ENCODE data around the gene CDH4. TPM values are rescaled to one million over a fixed set of nuclear protein-coding genes. Genes with fewer than 3 reads are reported as not detected.

Gene CDH4
- total and polyA plus RNA-seq, 11 donors, result 0.04 to 0.54 (median 0.08) TPM; not detected in 1

DNA sequence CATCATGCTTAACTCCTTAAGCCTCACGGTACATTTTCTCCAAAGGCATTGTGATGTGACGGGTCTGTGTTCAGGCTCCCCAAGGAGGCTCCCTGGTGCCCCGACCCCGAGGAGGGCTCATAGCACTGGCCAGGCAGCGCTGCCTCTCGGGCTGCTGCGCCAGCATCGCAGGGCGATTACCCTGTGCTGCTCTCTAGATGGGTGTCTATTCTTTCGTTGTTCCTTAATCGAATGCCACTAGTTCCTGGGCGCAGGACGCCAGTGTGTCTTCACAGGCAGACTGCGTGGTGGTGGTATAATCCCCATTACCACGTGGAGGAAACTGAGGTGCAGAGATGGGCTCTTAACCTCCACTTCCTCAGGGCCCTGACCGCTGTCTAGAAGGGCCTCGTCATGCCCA lies 267.4 kb downstream of the CDH4 start:
- no peak for TF ChIP-seq POLR2A (IDR thresholded peaks at IDR 0.05)
- TF ChIP-seq, protein P1, sequence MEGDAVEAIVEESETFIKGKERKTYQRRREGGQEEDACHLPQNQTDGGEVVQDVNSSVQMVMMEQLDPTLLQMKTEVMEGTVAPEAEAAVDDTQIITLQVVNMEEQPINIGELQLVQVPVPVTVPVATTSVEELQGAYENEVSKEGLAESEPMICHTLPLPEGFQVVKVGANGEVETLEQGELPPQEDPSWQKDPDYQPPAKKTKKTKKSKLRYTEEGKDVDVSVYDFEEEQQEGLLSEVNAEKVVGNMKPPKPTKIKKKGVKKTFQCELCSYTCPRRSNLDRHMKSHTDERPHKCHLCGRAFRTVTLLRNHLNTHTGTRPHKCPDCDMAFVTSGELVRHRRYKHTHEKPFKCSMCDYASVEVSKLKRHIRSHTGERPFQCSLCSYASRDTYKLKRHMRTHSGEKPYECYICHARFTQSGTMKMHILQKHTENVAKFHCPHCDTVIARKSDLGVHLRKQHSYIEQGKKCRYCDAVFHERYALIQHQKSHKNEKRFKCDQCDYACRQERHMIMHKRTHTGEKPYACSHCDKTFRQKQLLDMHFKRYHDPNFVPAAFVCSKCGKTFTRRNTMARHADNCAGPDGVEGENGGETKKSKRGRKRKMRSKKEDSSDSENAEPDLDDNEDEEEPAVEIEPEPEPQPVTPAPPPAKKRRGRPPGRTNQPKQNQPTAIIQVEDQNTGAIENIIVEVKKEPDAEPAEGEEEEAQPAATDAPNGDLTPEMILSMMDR (IDR thresholded peaks at IDR 0.05), result no peak
- H3K9me3 ChIP-seq, result no peaks in the 10 kb centered on the region
- 88 to 93% (median 90%) methylated on average over 17 of the region's 17 CpGs for WGBS, 4 donors
- H3K27ac ChIP-seq, result no peak overlapping the region
- H3K36me3 ChIP-seq, result no peaks in the 10 kb centered on the region
- no peak overlapping the region for H3K4me3 ChIP-seq
- DNase-seq (no peak), ATAC-seq (no peak)
- peaks cover 0 to 14% (median 0%) of the 10 kb centered on the region in 9 donors for H3K27me3 ChIP-seq
- H3K4me1 ChIP-seq, result peaks cover 0 to 5% (median 0%) of the 10 kb centered on the region in 12 donors
- intact Hi-C loops (cut with DNase I), result loop anchor here in 1 of 10 donors (10.0 kb wide), 1 partner anchor 65 kb away; no protein-coding TSS in a partner anchor

DNA sequence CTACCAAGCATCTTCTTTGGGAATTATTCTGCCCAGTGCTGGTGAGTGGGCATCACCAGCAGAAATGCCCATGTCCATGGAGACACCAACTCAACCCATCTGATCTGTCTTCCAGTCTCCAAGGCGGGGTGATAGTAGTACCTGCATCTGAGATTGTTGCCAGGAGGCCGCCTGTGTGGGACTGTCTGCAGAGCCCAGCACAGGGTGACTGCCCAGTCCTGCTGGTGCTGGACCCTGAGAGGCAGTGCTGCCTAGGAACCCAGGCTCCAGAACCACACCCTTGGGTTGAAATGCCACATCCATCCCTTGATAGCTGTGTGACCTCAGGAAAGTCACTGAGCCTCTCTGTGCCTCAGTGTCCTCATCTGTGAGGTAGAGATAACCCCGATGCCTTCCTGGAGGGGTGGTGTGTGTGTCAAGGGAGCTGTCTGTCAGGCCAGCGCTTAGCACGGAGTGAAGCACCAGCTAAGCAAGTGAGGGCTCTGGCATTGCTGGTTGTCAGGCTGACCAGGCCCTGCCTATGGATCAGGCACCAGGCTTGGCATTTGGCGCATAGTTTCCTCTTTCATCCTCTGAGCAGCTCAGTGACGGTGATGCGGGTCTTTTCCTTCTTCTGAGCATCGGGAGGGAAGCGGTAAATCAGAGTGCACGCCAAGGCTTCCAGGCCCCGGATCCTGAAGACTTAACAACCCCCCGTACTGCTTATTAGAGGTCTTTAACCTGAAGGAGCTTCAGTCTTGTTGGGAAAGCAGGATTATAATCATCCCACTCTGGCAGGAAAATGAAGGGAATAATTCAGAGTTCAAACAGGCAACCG lies 268.2 kb downstream of the CDH4 start:
- Histone ChIP-seq H3K27me3 (peaks cover 0 to 14% (median 0%) of the 10 kb centered on the region in 9 donors), H3K4me1 (peaks cover 0 to 5% (median 0%) of the 10 kb centered on the region in 12 donors), H3K36me3 (no peaks in the 10 kb centered on the region), H3K4me3 (no peak overlapping the region), H3K27ac (no peak overlapping the region), H3K9me3 (no peaks in the 10 kb centered on the region)
- WGBS, 4 donors, result 82 to 94% (median 88%) methylated on average over 13 to 14 of the region's 14 CpGs
- intact Hi-C loops (cut with DNase I), result no loop called here
- DNase-seq (no peak), ATAC-seq (no peak)
- no peak for TF ChIP-seq POLR2A (IDR thresholded peaks at IDR 0.05)
- TF ChIP-seq, protein P1 (IDR thresholded peaks at IDR 0.05), result no peak

DNA sequence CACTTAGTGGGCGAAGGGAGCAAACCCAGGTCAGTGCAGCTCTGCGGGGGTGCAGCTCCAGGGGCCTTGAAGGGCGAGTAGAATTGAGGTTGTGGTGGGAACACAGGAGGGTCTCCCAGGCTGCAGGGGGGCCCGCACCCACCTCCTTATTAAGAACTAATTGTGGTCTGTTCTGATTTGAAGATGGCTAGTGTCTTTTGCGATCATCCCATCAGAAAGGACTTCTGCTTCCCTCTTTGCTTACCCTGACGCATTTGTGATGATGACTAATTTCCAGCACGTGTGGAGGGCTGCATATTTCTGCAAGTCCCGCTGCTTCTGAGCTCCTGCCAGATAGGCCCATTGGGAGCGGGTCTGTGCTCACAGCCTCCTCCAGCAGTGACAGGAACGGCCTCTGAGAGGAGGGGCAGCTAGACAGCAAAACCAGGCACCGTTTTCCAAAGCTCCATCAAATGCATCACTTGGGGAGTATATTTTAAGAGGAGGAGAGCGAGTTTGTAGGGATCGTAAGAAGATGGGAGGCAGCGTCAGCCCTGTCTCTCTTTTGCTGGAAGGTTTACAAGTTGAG lies 268.9 kb downstream of the CDH4 start:
- intact Hi-C loops (cut with DNase I), result no loop called here
- H3K9me3 ChIP-seq, result no peaks in the 10 kb centered on the region
- WGBS, 4 donors, result 55 to 65% (median 61%) methylated on average over 13 to 14 of the region's 14 CpGs
- TF ChIP-seq, protein P1 (IDR thresholded peaks at IDR 0.05), result no peak
- no peaks in the 10 kb centered on the region for H3K36me3 ChIP-seq
- no peak overlapping the region for H3K27ac ChIP-seq
- ATAC-seq (no peak), DNase-seq (no peak)
- H3K4me1 ChIP-seq, result peaks cover 0 to 5% (median 0%) of the 10 kb centered on the region in 12 donors
- peaks cover 0 to 14% (median 0%) of the 10 kb centered on the region in 9 donors for H3K27me3 ChIP-seq
- H3K4me3 ChIP-seq, result no peak overlapping the region

DNA sequence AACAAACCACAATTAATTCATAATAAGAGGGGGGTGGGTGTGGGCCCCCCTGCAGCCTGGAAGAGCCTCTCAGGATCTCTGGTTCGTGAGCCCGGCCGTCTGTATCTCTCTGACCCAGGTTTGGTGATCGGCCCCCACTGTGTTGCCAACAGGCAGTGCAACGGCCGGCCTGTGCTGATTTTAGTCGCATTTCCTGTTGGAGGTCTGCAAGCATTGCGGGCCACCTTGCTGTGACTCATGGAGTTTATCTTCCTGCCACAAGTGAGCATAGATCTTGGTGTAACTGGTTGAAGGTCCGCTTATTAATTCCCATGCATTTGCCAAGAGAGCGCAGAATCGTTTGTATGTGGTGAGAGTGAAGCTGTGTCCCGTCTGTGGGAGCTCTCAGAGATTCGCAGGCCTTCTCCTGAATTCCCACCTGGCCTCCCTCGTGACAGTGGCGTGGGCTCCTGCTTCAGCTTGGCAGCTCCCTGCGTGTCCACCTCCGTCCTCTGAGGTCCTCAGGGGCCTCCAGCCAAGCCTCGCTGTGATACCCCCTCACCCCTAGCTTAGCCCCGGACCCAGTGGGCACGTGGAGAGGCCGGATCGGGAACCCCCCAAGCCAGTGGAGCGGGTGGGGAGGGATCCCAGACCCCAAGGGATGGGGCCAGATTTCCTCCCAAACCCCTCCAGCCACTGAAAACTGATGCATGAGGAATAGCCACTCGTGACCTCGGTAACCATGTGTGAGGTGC lies 269.8 kb downstream of the CDH4 start:
- DNase-seq (no peak), ATAC-seq (no peak)
- peaks cover 0 to 14% (median 0%) of the 10 kb centered on the region in 9 donors for H3K27me3 ChIP-seq
- H3K27ac ChIP-seq, result no peak overlapping the region
- TF ChIP-seq, protein P1 (IDR thresholded peaks at IDR 0.05), result no peak
- TF ChIP-seq POLR2A (IDR thresholded peaks at IDR 0.05), result no peak
- H3K36me3 ChIP-seq, result no peaks in the 10 kb centered on the region
- peaks cover 0 to 2% (median 0%) of the 10 kb centered on the region in 12 donors for H3K4me1 ChIP-seq
- no peaks in the 10 kb centered on the region for H3K9me3 ChIP-seq
- WGBS, 4 donors, result 74 to 78% (median 76%) methylated on average over 25 of the region's 25 CpGs
- no peak overlapping the region for H3K4me3 ChIP-seq
- intact Hi-C loops (cut with DNase I), result no loop called here
